ENCODE results near the gene SEM1. TPM values are rescaled to one million over a fixed set of nuclear protein-coding genes. Genes with fewer than 3 reads are reported as not detected.

Gene SEM1
- polyA plus RNA-seq, 1 donor (not counting 4 experiments of a cell fraction or from before 2014, with no cell fraction given): 180 TPM

DNA sequence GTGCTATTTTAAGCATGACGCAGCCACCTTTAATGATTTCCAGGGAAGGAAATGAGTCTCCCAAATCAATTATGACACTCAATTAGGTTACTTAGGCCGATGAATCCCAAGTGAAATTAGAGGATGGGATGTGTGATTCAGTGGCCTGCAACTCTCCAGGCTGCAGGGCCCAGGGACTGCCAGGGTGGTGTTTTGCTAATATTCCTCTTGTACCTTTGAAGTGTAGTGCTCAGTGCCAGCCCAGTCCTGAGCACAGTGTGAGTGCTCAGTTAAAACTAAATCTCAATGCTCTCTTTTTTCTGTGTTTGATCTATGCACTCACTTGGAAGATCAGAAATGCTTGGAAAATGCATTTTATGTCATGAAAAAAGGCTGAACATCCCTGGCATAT, 51.6 kb downstream of the SEM1 start:
- Histone ChIP-seq H3K27me3 (ENCODE audit: control insufficient read depth, extremely low read depth, insufficient read depth, low read length) (no peaks in the 10 kb centered on the region), H3K9me3 (ENCODE audit: control insufficient read depth, low read depth, low read length) (no peaks in the 10 kb centered on the region), H3K79me2 (ENCODE audit: control insufficient read depth, insufficient read depth, low read length) (no peaks in the 10 kb centered on the region), H2AFZ (ENCODE audit: control insufficient read depth, low read length) (no peak overlapping the region), H3K27ac (ENCODE audit: control insufficient read depth, insufficient read depth, low read length) (no peak overlapping the region), H3K9me1 (ENCODE audit: control insufficient read depth, extremely low read depth, insufficient read depth, low read length) (no peaks in the 10 kb centered on the region), H4K20me1 (ENCODE audit: control insufficient read depth, extremely low read depth, insufficient read depth, low read length) (no peaks in the 10 kb centered on the region), H3K36me3 (ENCODE audit: control insufficient read depth in 2 of 2, extremely low read depth in 1 of 2, insufficient read depth in 2 of 2, low read length in 2 of 2) (no peaks in the 10 kb centered on the region), H3K4me1 (ENCODE audit: control insufficient read depth, extremely low read depth, insufficient read depth, low read length) (peaks cover 3% of the 10 kb centered on the region), H3K9ac (ENCODE audit: control insufficient read depth, extremely low read depth, insufficient read depth, low read length) (no peak overlapping the region), H3K4me3 (ENCODE audit: control insufficient read depth in 2 of 3, extremely low read depth in 1 of 3, insufficient read depth in 2 of 3, low read depth in 1 of 3, low read length in 3 of 3) (no peak overlapping the region), H3K4me2 (ENCODE audit: control insufficient read depth, extremely low read depth, insufficient read depth, low read depth, low read length) (no peak overlapping the region)
- FAIRE-seq: no peak
- dilution Hi-C loops (cut with MboI; ENCODE audit: extremely low pct_ligation_motif_present, low sequenced_read_pairs): no loop called here
- TF ChIP-seq, protein P1, sequence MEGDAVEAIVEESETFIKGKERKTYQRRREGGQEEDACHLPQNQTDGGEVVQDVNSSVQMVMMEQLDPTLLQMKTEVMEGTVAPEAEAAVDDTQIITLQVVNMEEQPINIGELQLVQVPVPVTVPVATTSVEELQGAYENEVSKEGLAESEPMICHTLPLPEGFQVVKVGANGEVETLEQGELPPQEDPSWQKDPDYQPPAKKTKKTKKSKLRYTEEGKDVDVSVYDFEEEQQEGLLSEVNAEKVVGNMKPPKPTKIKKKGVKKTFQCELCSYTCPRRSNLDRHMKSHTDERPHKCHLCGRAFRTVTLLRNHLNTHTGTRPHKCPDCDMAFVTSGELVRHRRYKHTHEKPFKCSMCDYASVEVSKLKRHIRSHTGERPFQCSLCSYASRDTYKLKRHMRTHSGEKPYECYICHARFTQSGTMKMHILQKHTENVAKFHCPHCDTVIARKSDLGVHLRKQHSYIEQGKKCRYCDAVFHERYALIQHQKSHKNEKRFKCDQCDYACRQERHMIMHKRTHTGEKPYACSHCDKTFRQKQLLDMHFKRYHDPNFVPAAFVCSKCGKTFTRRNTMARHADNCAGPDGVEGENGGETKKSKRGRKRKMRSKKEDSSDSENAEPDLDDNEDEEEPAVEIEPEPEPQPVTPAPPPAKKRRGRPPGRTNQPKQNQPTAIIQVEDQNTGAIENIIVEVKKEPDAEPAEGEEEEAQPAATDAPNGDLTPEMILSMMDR (optimal IDR thresholded peaks at IDR 0.05 in 1 of 3, IDR thresholded peaks at IDR 0.05 in 1 of 3, conservative IDR thresholded peaks at IDR 0.05 in 1 of 3; ENCODE audit: extremely low read depth in 1 of 3, insufficient read depth in 2 of 3, low read length in 3 of 3): no peak
- no peak for TF ChIP-seq EZH2 (IDR thresholded peaks at IDR 0.05; ENCODE audit: low read length)
- DNase-seq (ENCODE audit: low read depth, low spot score): no peak

DNA sequence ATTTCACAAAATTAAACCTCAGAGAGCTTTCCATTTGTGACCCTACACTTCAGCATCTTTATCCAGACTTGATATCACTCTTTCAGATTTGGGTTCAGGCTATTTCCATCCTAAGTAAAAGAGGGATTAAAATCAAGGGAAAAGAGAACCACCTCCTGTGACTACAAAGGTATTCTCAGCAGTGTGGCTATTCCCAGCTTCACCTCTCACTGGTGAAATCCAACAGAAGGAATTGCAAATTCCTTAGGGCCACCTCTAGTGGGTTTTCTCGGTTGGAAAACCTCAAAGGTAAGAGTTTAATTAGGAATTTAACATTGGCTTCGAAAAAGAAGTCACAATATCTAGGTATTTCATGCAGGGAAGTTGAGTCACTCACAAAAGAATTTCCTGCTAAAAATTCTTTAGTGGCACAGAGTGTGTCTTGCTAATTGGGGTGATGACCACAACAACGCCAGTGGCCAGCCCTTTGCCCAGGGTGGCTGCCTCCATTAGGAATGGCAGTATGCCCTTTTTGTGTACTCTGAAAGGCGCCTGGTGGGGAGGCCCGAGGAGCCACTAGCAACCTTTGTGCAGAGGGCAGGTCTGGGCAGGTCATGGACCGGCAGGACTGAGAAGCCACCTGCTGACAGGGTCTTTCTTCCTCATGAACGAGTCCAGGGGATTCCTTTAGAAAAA, 52.2 kb downstream of the SEM1 start:
- H3K9me3 ChIP-seq (ENCODE audit: control insufficient read depth, low read depth, low read length): no peaks in the 10 kb centered on the region
- FAIRE-seq: no peak
- TF ChIP-seq, protein P1 (optimal IDR thresholded peaks at IDR 0.05 in 1 of 3, IDR thresholded peaks at IDR 0.05 in 1 of 3, conservative IDR thresholded peaks at IDR 0.05 in 1 of 3; ENCODE audit: extremely low read depth in 1 of 3, insufficient read depth in 2 of 3, low read length in 3 of 3): no peak
- TF ChIP-seq EZH2 (IDR thresholded peaks at IDR 0.05; ENCODE audit: low read length): no peak
- H3K4me2 ChIP-seq (ENCODE audit: control insufficient read depth, extremely low read depth, insufficient read depth, low read depth, low read length): no peak overlapping the region
- no peak overlapping the region for H3K9ac ChIP-seq (ENCODE audit: control insufficient read depth, extremely low read depth, insufficient read depth, low read length)
- no peaks in the 10 kb centered on the region for H3K9me1 ChIP-seq (ENCODE audit: control insufficient read depth, extremely low read depth, insufficient read depth, low read length)
- H3K27ac ChIP-seq (ENCODE audit: control insufficient read depth, insufficient read depth, low read length): no peak overlapping the region
- no peaks in the 10 kb centered on the region for H3K79me2 ChIP-seq (ENCODE audit: control insufficient read depth, insufficient read depth, low read length)
- H3K36me3 ChIP-seq (ENCODE audit: control insufficient read depth in 2 of 2, extremely low read depth in 1 of 2, insufficient read depth in 2 of 2, low read length in 2 of 2): no peaks in the 10 kb centered on the region
- H3K27me3 ChIP-seq (ENCODE audit: control insufficient read depth, extremely low read depth, insufficient read depth, low read length): no peaks in the 10 kb centered on the region
- no peak overlapping the region for H2AFZ ChIP-seq (ENCODE audit: control insufficient read depth, low read length)
- no peak for DNase-seq (ENCODE audit: low read depth, low spot score)
- no peaks in the 10 kb centered on the region for H4K20me1 ChIP-seq (ENCODE audit: control insufficient read depth, extremely low read depth, insufficient read depth, low read length)
- peaks cover 3% of the 10 kb centered on the region for H3K4me1 ChIP-seq (ENCODE audit: control insufficient read depth, extremely low read depth, insufficient read depth, low read length)
- dilution Hi-C loops (cut with MboI; ENCODE audit: extremely low pct_ligation_motif_present, low sequenced_read_pairs): no loop called here
- H3K4me3 ChIP-seq (ENCODE audit: control insufficient read depth in 2 of 3, extremely low read depth in 1 of 3, insufficient read depth in 2 of 3, low read depth in 1 of 3, low read length in 3 of 3): no peak overlapping the region

Measured in keratinocyte (primary cell).